Right atrium auricular region (tissue), 2 donors: ENCODE results near the gene CABLES1. TPM values are rescaled to one million over a fixed set of nuclear protein-coding genes. Genes with fewer than 3 reads are reported as not detected.
A peak's percentile ranks its signal among the peaks of the same experiment; 100 is the strongest.

ENCODE experiments used
- DNase-seq: peaks from one replicate; pipeline ENCODE4 v3.0.0-alpha.2; 2019; ENCODE audit warnings: low spot score
- H3K27ac ChIP-seq, 2 donors: fragments of 200-600 bp; sonication (generic); 1 replicate in 1 of 2; 2 replicates in 1 of 2; pipeline ENCODE4 v1.5.1; 2016 to 2019
- H3K27me3 ChIP-seq, 2 donors: fragments of 200-600 bp; sonication (generic); one replicate each; pipeline versions ENCODE4 v1.5.1 to v1.6.0; 2017 to 2019
- H3K36me3 ChIP-seq: fragments of 200-600 bp; sonication (generic); one replicate; pipeline ENCODE4 v1.5.1; 2016
- H3K4me1 ChIP-seq, 2 donors: fragments of 200-600 bp; sonication (generic); one replicate each; pipeline versions ENCODE4 v1.5.1 to v1.6.0; 2017 to 2019
- H3K4me3 ChIP-seq, 2 donors: fragments of 200-600 bp; sonication (generic); 1 replicate in 1 of 2; 2 replicates in 1 of 2; pipeline ENCODE4 v1.5.1; 2017 to 2019; ENCODE audit warnings: mild to moderate bottlenecking in 1 of 2, moderate library complexity in 1 of 2
- H3K9me3 ChIP-seq, 2 donors: fragments of 200-600 bp; sonication (generic); one replicate each; pipeline ENCODE4 v1.5.1; 2019
- CTCF ChIP-seq, 2 donors: fragments of 200-600 bp; sonication (generic); IDR thresholded peaks; one replicate each; pipeline ENCODE4 v1.5.1; 2019; ENCODE audit warnings: antibody characterized with exemption in 2 of 2
- total RNA-seq, 2 donors: library from RNA; depleted of rRNA; stranded (reverse); fragments of >200 nt; gene quantifications; one replicate each; pipeline ENCODE4 v1.1.0, GENCODE V29; 2016

CABLES1 gene
- total RNA-seq, 2 donors from 2014 or later = 5.4 to 6.9 TPM

DNA sequence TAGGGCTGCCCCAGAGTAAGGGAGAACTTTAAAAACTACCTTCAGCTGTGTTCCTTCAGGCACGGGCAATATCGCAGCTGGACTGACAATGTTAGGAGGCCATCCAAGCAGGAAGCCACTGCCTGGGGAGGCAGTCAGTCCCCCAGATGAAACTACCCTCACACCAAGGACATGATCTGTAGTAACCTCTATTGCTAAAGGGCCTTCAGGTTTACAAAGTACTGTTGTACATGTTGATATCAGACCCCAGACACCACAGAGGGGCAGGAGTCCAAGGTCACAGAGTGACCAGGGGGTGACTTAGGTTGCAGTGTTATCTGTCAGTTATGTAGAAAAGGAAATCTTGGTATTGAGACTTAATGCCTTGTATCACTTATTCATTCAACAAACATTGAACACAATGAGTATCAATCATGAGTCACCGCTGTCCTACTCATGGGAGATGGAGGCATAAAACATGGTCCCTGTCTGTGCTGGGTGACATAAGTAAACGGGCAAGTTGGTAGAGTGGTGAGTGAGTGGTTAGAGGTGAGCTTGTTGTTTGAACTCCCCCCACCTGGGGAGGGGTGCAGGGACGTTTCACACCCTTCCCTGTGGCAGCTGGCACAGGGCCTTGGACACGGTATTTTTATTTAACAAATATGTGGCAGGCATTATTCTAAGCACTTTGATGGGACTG lies 7.1 kb downstream of the CABLES1 start:
- Histone ChIP-seq H3K27ac (peak overlapping the region; percentile 64 to 70), H3K9me3 (no peaks in the 10 kb centered on the region), H3K27me3 (no peaks in the 10 kb centered on the region), H3K36me3 (no peaks in the 10 kb centered on the region), H3K4me3 (no peak overlapping the region), H3K4me1 (peaks cover 0 to 55% of the 10 kb centered on the region in 2 donors)
- no peak for TF ChIP-seq CTCF (IDR thresholded peaks at IDR 0.05)
- DNase-seq = no peak

- Histone ChIP-seq H3K27me3 (no peaks in the 10 kb centered on the region), H3K36me3 (no peaks in the 10 kb centered on the region), H3K4me3 (no peak overlapping the region), H3K9me3 (no peaks in the 10 kb centered on the region), H3K27ac (peak overlapping the region; percentile 64 to 70), H3K4me1 (peaks cover 0 to 49% of the 10 kb centered on the region in 2 donors)
- DNase-seq = peak; percentile 82
- no peak for TF ChIP-seq CTCF (IDR thresholded peaks at IDR 0.05)
Observed at GRCh38 chr18:23143016-23143814, 7.9 kb downstream of the CABLES1 start.

- no peaks in the 10 kb centered on the region for H3K27me3 ChIP-seq
- H3K36me3 ChIP-seq = no peaks in the 10 kb centered on the region
- H3K27ac ChIP-seq = peak overlapping the region; percentile 64 to 70
- no peak for TF ChIP-seq CTCF (IDR thresholded peaks at IDR 0.05)
- peaks cover 0 to 43% of the 10 kb centered on the region in 2 donors for H3K4me1 ChIP-seq
- no peak overlapping the region for H3K4me3 ChIP-seq
- no peaks in the 10 kb centered on the region for H3K9me3 ChIP-seq
- no peak for DNase-seq
Observed at GRCh38 chr18:23143815-23144261, 8.6 kb downstream of the CABLES1 start.

- Histone ChIP-seq H3K27me3 (no peaks in the 10 kb centered on the region), H3K27ac (peak overlapping the region; percentile 64 to 70)
- no peak for TF ChIP-seq CTCF (IDR thresholded peaks at IDR 0.05)
Observed at GRCh38 chr18:23144640-23145039, 9.4 kb downstream of the CABLES1 start.

GRCh38 chr18:23145621-23146020 lies 10.3 kb downstream of the CABLES1 start:
- H3K36me3 ChIP-seq = no peaks in the 10 kb centered on the region
- H3K4me1 ChIP-seq = peaks cover 0 to 41% of the 10 kb centered on the region in 2 donors
- no peak for DNase-seq
- H3K4me3 ChIP-seq = no peak overlapping the region
- TF ChIP-seq CTCF (IDR thresholded peaks at IDR 0.05) = no peak
- no peak overlapping the region for H3K27ac ChIP-seq
- H3K9me3 ChIP-seq = no peaks in the 10 kb centered on the region
- no peaks in the 10 kb centered on the region for H3K27me3 ChIP-seq

More at GRCh38 chr18:23144640-23145039, 9.4 kb downstream of the CABLES1 start:
- no peaks in the 10 kb centered on the region for H3K36me3 ChIP-seq
- no peaks in the 10 kb centered on the region for H3K9me3 ChIP-seq
- H3K4me1 ChIP-seq = peaks cover 0 to 41% of the 10 kb centered on the region in 2 donors
- no peak overlapping the region for H3K4me3 ChIP-seq
- DNase-seq = no peak
